HG03060 (cell line): ENCODE results near the gene SOWAHC.

ENCODE experiments used
- ATAC-seq: cut with Tn5 transposase; IDR thresholded peaks from one replicate; pipeline ENCODE4 v1.9.1; 2021; ENCODE audit warnings: low read depth, moderate number of reproducible peaks; ENCODE audit not compliant: unreplicated experiment

SOWAHC gene

DNA sequence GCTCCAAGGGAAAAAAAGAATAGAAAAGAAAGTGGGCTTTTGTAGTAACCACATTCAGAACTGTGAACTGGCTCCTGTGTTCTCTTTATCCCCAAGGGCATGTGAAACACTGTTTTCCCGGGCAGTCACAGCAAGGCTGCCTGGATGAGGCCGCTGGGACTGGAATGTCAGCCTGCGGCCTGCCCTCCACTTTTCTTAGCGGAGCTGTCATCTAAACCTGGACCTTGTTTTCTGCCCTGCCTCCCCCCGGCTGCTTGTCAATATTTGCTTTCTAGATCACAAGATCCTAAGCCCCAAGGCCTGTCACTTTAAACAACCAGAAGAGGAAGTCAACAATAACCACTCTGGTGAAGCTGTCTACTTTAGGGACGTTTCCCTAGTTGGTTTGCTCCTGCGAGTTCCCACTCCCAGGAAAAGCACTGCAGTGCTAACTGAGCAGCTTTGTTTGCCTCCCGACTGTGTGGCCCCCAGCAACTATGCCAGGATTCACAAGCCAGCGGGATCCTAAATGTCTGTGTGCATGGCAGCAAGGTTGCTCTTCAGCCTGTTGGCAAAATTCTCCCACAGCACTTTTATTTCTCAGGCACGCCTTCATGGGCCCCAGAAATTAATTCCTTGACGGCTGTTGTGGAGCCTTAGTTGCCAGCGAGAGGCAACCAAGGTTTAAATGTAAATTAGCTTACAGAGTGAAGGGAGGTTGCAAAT is 30.6 kb downstream of the SOWAHC start:
- no peak for ATAC-seq

DNA sequence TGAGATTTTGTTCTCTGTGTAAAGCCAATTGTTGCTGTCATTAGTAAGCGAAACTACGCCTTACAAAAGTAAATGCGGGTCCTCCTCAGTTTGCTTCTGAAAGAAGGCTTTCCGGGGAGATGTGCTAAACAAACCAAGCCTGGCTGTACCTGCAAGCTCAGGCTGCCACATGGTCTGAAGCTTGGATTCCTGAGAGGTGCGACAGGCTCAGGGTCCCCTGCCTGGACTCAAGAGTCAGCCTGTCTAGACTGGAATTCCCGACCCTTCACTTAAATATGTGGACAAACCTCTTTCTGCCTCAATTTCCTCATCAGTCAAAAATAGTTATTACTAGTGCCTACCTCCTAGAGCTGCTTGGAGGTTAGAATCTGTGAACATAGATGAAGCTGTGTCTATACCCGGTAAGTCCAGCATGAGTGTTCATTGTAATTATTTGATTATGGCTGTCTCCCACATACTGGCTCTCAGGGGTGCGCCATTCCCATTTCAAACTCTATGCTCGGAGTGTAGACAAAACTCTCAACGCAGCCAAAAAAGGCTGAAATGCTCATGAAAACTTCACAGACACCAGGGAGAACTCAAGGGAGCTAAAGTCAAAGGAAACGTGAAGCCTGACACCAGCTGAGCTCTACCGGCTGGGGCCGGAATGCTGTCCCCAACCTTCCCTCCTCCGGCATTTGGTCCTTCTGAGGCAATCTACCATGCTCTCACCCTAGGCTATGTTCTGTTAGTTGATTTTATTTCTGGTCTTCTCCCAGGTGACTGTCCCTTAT is 31.4 kb downstream of the SOWAHC start:
- no peak for ATAC-seq

DNA sequence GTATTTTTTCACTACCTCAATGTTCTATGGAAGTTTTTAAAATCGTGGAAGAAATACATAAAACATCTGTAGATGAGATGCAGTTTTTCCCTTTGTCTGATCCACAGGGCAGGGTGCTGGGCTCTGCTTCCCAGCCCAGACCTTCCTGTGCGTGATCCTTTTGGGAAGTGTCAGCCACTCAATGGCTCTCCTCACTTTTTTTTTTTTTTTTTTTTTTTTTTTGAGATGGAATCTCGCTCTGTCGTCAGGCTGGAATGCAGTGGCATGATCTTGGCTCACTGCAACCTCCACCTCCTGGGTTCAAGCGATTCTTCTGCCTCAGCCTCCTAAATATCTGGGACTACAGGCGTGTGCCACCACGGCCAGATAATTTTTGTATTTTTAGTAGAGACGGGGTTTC is 32.8 kb downstream of the SOWAHC start:
- ATAC-seq = no peak

DNA sequence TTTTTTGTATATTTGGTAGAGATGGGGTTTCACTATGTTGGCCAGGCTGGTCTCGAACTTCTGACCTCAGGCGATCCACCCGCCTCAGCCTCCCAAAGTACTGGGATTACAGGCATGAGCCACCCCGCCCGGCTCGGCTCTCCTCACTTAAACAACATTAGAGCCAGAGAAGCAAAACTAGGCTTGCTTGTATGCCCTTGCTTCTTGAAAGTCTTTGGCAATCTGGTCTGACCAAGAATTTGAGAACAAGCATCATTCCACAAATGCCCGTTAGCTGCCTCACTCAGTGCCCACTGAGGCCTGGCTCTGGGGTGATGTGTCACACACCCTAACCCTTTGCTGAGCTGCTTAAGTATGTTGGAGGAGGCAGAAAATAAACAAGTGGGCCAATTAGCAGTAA is 33.5 kb downstream of the SOWAHC start:
- no peak for ATAC-seq

DNA sequence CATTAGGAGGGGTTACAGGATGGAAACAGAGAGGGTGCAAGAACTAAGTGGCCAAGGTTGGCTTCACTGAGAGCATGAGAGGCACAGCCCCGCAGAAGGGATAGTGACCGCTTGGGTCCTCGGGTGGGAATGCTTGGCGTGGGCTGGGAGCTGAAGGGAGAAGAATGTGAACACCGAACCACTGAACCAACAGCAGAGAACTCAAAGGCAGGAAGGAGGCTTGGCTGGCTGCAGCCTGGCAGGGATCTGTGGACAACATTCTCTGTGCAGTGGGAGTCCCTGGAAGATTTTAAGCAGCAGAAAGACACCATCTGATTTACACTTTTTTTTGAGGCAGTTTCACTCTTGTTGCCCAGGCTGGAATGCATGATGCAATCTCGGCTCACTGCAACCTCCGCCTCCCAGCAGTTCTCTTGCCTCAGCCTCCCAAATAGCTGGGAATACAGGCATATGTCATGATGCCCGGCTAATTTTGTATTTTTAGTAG is 33.9 kb downstream of the SOWAHC start:
- no peak for ATAC-seq

DNA sequence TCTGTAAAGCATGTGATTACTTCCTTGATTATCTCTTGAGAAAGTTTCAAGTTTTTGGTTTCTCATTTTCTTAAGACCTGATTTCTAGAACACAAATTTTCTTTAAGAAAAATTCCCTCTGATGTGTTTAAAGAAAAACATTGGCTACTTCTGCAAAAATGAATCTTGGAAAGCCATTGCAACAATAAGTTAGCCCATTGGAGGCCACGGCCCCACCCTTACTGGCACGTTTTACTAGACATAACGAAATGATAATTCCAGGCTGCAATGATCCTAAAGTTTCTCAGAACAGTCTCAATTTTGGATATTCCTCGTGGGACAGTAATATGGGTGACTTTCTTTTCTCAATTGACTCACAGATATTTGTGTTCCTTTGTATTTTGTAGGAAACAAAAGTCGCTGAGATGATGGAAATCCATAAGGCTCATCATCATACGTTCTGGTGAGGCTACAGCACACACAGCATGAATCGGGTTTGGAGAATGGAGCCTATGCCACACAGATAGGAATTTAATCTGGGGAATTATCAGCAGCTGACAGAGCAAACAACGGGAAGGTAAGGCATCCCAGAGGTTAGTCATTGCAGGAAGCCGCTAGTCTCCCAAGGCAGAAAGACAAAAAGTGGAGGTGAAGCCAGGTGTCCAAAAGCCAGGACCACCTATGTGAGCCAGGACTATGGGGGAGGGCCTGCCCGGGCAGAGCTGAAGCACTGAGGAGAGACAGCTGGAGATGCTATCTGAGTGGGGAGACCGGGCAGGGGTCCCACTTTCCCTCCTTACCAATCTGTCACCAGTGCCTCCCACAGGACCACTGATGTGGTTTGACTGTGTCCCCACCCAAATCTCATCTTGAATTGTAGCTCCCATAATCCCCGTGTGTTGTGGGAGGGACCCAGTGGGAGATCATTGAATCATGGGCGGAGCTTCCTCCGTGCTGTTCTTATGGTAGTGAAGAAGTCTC is 35.9 kb downstream of the SOWAHC start:
- no peak for ATAC-seq

DNA sequence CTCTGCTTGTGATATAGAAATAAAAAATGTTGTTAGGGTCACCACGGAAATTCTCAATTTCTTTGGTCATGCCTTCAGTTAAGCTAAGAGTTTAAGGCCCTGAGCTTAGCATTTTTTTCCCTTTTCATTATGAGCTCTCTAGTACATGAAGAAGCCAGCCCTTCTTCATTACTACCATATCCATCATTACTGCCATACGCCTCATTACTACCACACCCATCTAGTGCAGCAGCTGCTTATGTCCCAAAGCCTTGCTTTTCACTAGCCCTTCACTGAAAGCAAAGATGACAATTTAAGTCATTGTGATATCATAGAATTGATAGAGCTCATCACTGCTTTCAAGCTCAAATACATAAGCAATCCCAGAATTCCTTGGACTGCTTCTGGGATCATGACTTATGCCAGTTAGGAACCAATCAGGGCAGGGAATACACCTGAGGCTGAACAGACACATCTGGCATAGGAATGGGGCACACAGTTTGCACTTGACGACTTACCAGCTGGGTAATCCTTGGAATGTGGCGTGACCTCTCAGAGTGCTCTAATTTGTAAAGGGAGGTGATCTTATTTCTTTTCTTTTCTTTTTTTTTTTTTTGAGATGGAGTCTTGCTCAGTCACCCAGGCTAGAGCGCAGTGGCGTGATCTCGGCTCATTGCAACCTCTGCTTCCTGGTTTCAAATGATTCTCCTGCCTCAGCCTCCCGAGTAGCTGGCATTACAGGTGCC is 40.3 kb downstream of the SOWAHC start:
- ATAC-seq = no peak

DNA sequence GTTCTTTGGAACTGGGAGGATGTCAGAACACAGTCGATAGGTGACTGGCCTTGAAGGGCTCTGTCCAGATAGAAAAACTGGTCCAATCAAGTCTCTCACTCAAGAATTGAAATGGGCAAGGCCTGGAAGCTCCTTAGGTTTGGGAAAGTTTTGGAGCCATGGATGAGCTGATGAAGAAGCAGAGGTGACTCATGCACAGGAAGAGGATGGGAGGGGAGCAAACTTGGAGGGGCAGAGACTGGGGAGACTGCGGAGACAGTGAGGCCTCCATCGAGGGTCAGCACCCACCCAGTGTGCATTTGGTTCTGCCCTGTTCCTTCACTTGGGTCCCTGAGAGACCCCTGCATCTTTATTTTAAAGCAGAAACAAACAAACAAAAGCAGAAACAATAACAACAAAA is 41.1 kb downstream of the SOWAHC start:
- ATAC-seq = no peak

DNA sequence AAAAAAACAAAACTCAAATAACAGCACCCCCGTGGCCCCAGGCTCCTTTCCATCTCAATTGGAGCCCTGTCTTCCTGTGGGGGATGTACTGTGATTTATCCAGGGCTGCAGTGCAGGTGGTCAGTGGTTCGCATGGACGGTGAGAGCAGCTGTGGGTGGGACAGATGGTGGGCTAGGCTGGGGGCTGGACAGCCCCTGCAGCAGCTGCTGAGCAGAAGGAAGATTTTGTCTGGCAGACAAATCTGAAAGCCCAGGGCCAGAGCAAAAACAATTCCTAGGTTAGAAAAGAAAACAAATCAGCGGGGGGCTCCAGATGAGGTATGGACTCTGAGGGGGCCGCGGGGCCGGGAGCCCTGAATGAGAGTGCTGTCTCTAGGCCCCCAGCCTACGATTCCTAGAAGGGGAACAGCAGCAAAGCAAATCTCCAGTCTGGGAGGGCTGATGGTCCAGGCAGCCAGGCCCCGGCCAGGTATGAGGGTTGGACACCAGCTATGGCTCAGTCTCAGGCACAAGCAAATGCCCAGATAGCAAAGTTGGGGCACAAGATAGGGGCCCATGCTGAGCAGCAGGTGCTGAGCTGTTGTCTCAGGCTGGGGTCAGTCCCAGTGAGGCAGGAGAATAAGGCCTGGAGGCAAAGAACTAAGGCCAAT is 45.4 kb downstream of the SOWAHC start:
- no peak for ATAC-seq

DNA sequence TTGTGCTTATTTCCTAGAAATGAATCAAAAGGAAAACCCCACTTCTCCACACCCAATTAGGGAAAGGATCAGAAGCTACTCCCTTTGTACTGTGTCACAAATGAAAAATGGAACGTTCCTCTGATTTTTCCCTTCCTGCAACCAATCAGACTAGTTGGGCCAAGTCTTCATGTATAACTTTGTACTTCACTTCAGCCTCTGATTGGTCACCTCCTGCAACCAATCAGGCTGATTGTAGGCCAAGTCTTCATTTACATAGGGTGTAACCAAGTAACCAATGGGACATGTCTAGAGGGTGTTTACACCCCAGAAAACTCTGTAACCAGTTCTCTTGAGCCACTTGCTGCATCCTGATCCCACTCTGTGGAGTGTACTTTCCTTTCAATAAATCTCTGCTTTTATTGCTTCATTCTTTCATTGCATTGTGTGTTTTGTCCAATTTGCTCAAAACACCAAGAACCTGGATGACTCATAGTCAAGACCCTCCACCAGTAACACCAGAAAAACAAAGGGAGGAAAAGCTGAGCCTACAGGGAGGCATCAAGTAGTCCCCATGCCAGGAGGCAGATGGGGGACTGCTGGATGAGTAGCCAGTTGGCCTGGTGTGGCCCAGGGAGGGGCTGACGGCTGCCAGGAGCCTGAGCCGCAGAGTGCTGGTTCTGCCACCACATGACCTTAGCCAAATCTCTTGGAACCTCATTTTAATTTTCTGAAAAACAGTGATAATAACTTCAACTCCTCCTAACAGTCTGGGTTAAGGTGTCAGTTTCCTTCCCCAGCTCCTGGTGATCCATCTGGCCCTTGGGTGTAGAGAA is 46.1 kb downstream of the SOWAHC start:
- no peak for ATAC-seq

DNA sequence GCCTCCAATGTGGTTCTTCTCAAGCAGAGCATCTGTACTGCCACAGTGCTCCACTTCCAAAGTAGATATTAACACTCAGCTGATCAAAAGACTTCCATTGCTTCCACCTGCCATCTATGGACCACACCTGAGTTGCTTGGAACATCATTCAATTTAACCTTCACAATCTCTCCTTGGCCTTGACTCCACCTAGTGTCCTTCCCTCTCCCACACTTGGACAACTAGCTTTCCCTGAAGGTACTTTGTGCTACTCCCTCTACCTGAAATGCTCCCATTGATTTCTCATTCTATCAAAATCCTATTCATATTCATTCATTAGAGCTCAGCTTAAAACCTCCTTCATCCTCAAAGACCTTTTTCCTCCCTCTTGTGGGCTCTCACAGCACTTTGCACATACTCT is 48.7 kb downstream of the SOWAHC start:
- ATAC-seq = no peak

DNA sequence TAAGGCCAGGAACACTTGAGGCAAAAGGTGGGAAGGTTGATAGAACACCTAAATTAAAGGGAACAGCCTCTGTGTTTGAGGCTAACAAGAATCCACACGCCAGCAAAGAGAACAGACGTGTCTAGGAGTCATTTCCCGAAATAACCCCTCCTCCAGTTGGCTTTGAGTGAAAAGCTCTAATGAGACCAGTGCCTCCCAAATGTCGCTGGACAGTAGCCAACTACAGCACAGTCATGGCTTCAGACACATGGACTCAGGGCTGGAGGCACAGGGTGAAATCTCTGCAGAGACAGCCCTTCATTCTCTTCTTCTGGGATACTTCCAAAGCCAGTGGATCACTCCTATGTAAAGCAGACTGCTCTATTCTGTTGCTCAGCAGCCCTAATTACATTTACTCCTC is 49.6 kb downstream of the SOWAHC start:
- ATAC-seq = no peak

DNA sequence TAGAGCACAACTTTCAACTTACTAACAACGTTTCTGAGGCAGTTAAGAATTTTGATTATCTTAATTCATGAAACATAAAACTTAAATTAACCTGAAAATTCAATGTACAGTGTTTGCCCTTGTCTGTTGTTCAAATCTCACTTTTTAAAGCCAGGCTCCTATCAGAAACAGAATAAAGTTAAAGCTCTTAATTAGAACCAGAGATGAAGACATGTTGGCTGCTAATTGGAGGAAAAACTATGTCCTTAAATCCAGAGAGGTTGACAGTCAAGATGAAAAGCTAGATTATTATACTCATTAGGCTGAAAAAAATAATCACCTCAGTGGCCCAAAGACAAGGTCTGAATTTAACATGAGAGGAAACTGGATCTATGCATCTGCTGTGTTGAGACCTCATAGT is 52.3 kb downstream of the SOWAHC start:
- ATAC-seq = no peak
